ENCODE data around the gene LCA5L. TPM values are rescaled to one million over a fixed set of nuclear protein-coding genes. Genes with fewer than 3 reads are reported as not detected.

LCA5L gene
- polyA plus RNA-seq, 4 donors, result 0.85 to 1.5 TPM; not detected in 2

- 77 to 87% (median 86%) methylated on average over 4 of the region's 4 CpGs for WGBS, 3 donors
- no peak overlapping the region for H3K4me3 ChIP-seq (ENCODE audit: low read depth in 1 of 3, low read length in 3 of 3)
- no peak for DNase-seq
- no peaks in the 10 kb centered on the region for H3K4me1 ChIP-seq (ENCODE audit: control insufficient read depth in 3 of 3, insufficient read depth in 2 of 3, low read depth in 1 of 3, low read length in 2 of 3)
- no peak for FAIRE-seq
- no peaks in the 10 kb centered on the region for H3K9me3 ChIP-seq (ENCODE audit: control insufficient read depth in 2 of 2, insufficient read depth in 1 of 2, low read depth in 1 of 2, low read length in 1 of 2)
- no peaks in the 10 kb centered on the region for H3K27me3 ChIP-seq (ENCODE audit: control insufficient read depth in 3 of 3, insufficient read depth in 3 of 3, low read length in 3 of 3)
- no peaks in the 10 kb centered on the region for H3K36me3 ChIP-seq (ENCODE audit: control insufficient read depth in 3 of 3, insufficient read depth in 2 of 3, low read depth in 1 of 3, low read length in 3 of 3)
- no peak overlapping the region for H3K27ac ChIP-seq (ENCODE audit: low read depth in 1 of 3, low read length in 2 of 3)
Measured at GRCh38 chr21:39364949-39365348, 80.6 kb downstream of the LCA5L start.

GRCh38 chr21:39363607-39364555 lies 81.7 kb downstream of the LCA5L start:
- FAIRE-seq, result no peak
- Histone ChIP-seq H3K27ac (ENCODE audit: low read depth in 1 of 3, low read length in 2 of 3) (no peak overlapping the region), H3K4me1 (ENCODE audit: control insufficient read depth in 3 of 3, insufficient read depth in 2 of 3, low read depth in 1 of 3, low read length in 2 of 3) (no peaks in the 10 kb centered on the region), H3K36me3 (ENCODE audit: control insufficient read depth in 3 of 3, insufficient read depth in 2 of 3, low read depth in 1 of 3, low read length in 3 of 3) (no peaks in the 10 kb centered on the region), H3K27me3 (ENCODE audit: control insufficient read depth in 3 of 3, insufficient read depth in 3 of 3, low read length in 3 of 3) (no peaks in the 10 kb centered on the region), H3K9me3 (ENCODE audit: control insufficient read depth in 2 of 2, insufficient read depth in 1 of 2, low read depth in 1 of 2, low read length in 1 of 2) (no peaks in the 10 kb centered on the region), H3K4me3 (ENCODE audit: low read depth in 1 of 3, low read length in 3 of 3) (no peak overlapping the region)
- no peak for DNase-seq
- WGBS, 3 donors, result 85 to 89% (median 88%) methylated on average over 6 of the region's 6 CpGs

GRCh38 chr21:39362733-39363132 lies 82.8 kb downstream of the LCA5L start:
- Histone ChIP-seq H3K27ac (ENCODE audit: low read depth in 1 of 3, low read length in 2 of 3) (no peak overlapping the region), H3K9me3 (ENCODE audit: control insufficient read depth in 2 of 2, insufficient read depth in 1 of 2, low read depth in 1 of 2, low read length in 1 of 2) (no peaks in the 10 kb centered on the region), H3K4me3 (ENCODE audit: low read depth in 1 of 3, low read length in 3 of 3) (no peak overlapping the region), H3K27me3 (ENCODE audit: control insufficient read depth in 3 of 3, insufficient read depth in 3 of 3, low read length in 3 of 3) (no peaks in the 10 kb centered on the region), H3K4me1 (ENCODE audit: control insufficient read depth in 3 of 3, insufficient read depth in 2 of 3, low read depth in 1 of 3, low read length in 2 of 3) (no peaks in the 10 kb centered on the region), H3K36me3 (ENCODE audit: control insufficient read depth in 3 of 3, insufficient read depth in 2 of 3, low read depth in 1 of 3, low read length in 3 of 3) (no peaks in the 10 kb centered on the region)
- 90 to 95% (median 93%) methylated on average over 3 of the region's 3 CpGs for WGBS, 3 donors
- DNase-seq (no peak), FAIRE-seq (no peak)

- WGBS, 3 donors, result 70 to 85% (median 81%) methylated on average over 4 of the region's 4 CpGs
- no peak for DNase-seq
- H3K4me1 ChIP-seq (ENCODE audit: control insufficient read depth in 3 of 3, insufficient read depth in 2 of 3, low read depth in 1 of 3, low read length in 2 of 3), result no peaks in the 10 kb centered on the region
- H3K27me3 ChIP-seq (ENCODE audit: control insufficient read depth in 3 of 3, insufficient read depth in 3 of 3, low read length in 3 of 3), result no peaks in the 10 kb centered on the region
- H3K27ac ChIP-seq (ENCODE audit: low read depth in 1 of 3, low read length in 2 of 3), result no peak overlapping the region
- FAIRE-seq, result no peak
- no peaks in the 10 kb centered on the region for H3K9me3 ChIP-seq (ENCODE audit: control insufficient read depth in 2 of 2, insufficient read depth in 1 of 2, low read depth in 1 of 2, low read length in 1 of 2)
- H3K4me3 ChIP-seq (ENCODE audit: low read depth in 1 of 3, low read length in 3 of 3), result no peak overlapping the region
- H3K36me3 ChIP-seq (ENCODE audit: control insufficient read depth in 3 of 3, insufficient read depth in 2 of 3, low read depth in 1 of 3, low read length in 3 of 3), result no peaks in the 10 kb centered on the region
Measured at GRCh38 chr21:39359382-39359781, 86.2 kb downstream of the LCA5L start.

Other genes with a start within 250 kb of the LCA5L start
- 10 to 100 TPM in 2 of 4 donors, 1 to 10 TPM in 2; 8.6 to 33.5 (median 9.9) TPM for gene BRWD1, start 132.1 kb downstream of the LCA5L start, polyA plus RNA-seq
- gene HMGN1, start 96.7 kb downstream of the LCA5L start, polyA plus RNA-seq, result 100 to 1,000 TPM; 126 to 396 (median 185) TPM
- gene SH3BGR, start 6.2 kb upstream of the LCA5L start, polyA plus RNA-seq, result 1 to 10 TPM; 2.6 to 8.7 (median 4.3) TPM
- gene B3GALT5, start 167.2 kb upstream of the LCA5L start, polyA plus RNA-seq, result 10 to 100 TPM in 3 of 4 donors, 1 to 10 TPM in 1; 7.6 to 19.5 (median 14.9) TPM